Measurements from ENCODE around the gene ADAMTSL4. TPM values are rescaled to one million over a fixed set of nuclear protein-coding genes. Genes with fewer than 3 reads are reported as not detected.

Gene ADAMTSL4
- not detected in 2 replicates for total RNA-seq (2014; rRNA removed; shearing (Covaris generic))

GRCh38 chr1:150548632-150549495 is at the start of gene ADAMTSL4:
ADAMTSL4 (plus strand) TSS chr1:150549408; CDS start chr1:150552289, 2,881 bp downstream.
- Histone ChIP-seq H3K27me3 (no peaks in the 10 kb centered on the region), H3K4me3 (peak within 1 kb of the TSS; percentile 48), H3K9me3 (replicated peaks) (no peaks in the 10 kb centered on the region), H3K27ac (no peak within 1 kb of the TSS), H3K4me1 (peaks cover 10% of the 10 kb centered on the region; the same call in 1 of the 2 replicates), H3K36me3 (no peaks in the 10 kb centered on the region)
- peak; percentile 29 to 56 for DNase-seq

- Histone ChIP-seq H3K9me3 (replicated peaks) (no peaks in the 10 kb centered on the region), H3K36me3 (peaks cover 4% of the 10 kb centered on the region), H3K27ac (no peak overlapping the region), H3K4me3 (no peak overlapping the region), H3K27me3 (no peaks in the 10 kb centered on the region), H3K4me1 (peaks cover 8% of the 10 kb centered on the region)
- no peak for DNase-seq
Measured at GRCh38 chr1:150505431-150505830, 43.8 kb upstream of the ADAMTSL4 start.

- Histone ChIP-seq H3K27ac (peak within 1 kb of the TSS; percentile 68), H3K9me3 (replicated peaks) (no peaks in the 10 kb centered on the region), H3K36me3 (peaks cover 4% of the 10 kb centered on the region; the same call in 1 of the 2 replicates), H3K27me3 (no peaks in the 10 kb centered on the region), H3K4me1 (peaks cover 8% of the 10 kb centered on the region), H3K4me3 (no peak within 1 kb of the TSS)
- DNase-seq: peak; percentile 51 to 59
Measured at GRCh38 chr1:150507912-150508864, 41.0 kb upstream of the ADAMTSL4 start, which contains the start of gene ECM1. ECM1 (plus strand) TSS chr1:150508109; CDS start chr1:150508210, 101 bp downstream.

- H3K27me3 ChIP-seq: no peaks in the 10 kb centered on the region
- no peaks in the 10 kb centered on the region for H3K9me3 ChIP-seq (replicated peaks)
- no peak overlapping the region for H3K4me3 ChIP-seq
- H3K36me3 ChIP-seq: peaks cover 4% of the 10 kb centered on the region; the same call in 1 of the 2 replicates
- peaks cover 13% of the 10 kb centered on the region for H3K4me1 ChIP-seq
- no peak for DNase-seq
- no peak overlapping the region for H3K27ac ChIP-seq
Measured at GRCh38 chr1:150508982-150509381, 40.2 kb upstream of the ADAMTSL4 start.

GRCh38 chr1:150511551-150511950 is 37.7 kb upstream of the ADAMTSL4 start:
- 0 out of 2 replicates have a peak, but pooled peaks cover 4% of the 10 kb centered on the region for H3K36me3 ChIP-seq
- H3K4me3 ChIP-seq: no peak overlapping the region
- peaks cover 15% of the 10 kb centered on the region for H3K4me1 ChIP-seq
- H3K9me3 ChIP-seq (replicated peaks): no peaks in the 10 kb centered on the region
- DNase-seq: no peak
- no peak overlapping the region for H3K27ac ChIP-seq
- H3K27me3 ChIP-seq: no peaks in the 10 kb centered on the region

GRCh38 chr1:150511985-150512660 is 37.1 kb upstream of the ADAMTSL4 start:
- 0 out of 2 replicates have a peak, but pooled peaks cover 4% of the 10 kb centered on the region for H3K36me3 ChIP-seq
- no peaks in the 10 kb centered on the region for H3K9me3 ChIP-seq (replicated peaks)
- no peaks in the 10 kb centered on the region for H3K27me3 ChIP-seq
- H3K27ac ChIP-seq: no peak overlapping the region
- no peak for DNase-seq
- no peak overlapping the region for H3K4me3 ChIP-seq
- H3K4me1 ChIP-seq: peaks cover 15% of the 10 kb centered on the region

- Histone ChIP-seq H3K27me3 (no peaks in the 10 kb centered on the region), H3K27ac (no peak overlapping the region), H3K36me3 (no peaks in the 10 kb centered on the region), H3K4me3 (no peak overlapping the region), H3K4me1 (peaks cover 11% of the 10 kb centered on the region), H3K9me3 (replicated peaks) (no peaks in the 10 kb centered on the region)
- DNase-seq: no peak
Measured at GRCh38 chr1:150512846-150513245, 36.4 kb upstream of the ADAMTSL4 start.

GRCh38 chr1:150513351-150513791 is 35.8 kb upstream of the ADAMTSL4 start:
- Histone ChIP-seq H3K4me3 (no peak overlapping the region), H3K9me3 (replicated peaks) (no peaks in the 10 kb centered on the region), H3K27me3 (no peaks in the 10 kb centered on the region), H3K27ac (no peak overlapping the region), H3K36me3 (no peaks in the 10 kb centered on the region), H3K4me1 (peaks cover 7% of the 10 kb centered on the region; the same call in 1 of the 2 replicates)
- DNase-seq: peak; percentile 32 to 43

GRCh38 chr1:150514260-150514659 is 34.9 kb upstream of the ADAMTSL4 start:
- no peaks in the 10 kb centered on the region for H3K27me3 ChIP-seq
- no peaks in the 10 kb centered on the region for H3K36me3 ChIP-seq
- H3K4me1 ChIP-seq: peaks cover 7% of the 10 kb centered on the region; the same call in 1 of the 2 replicates
- H3K9me3 ChIP-seq (replicated peaks): no peaks in the 10 kb centered on the region
- no peak overlapping the region for H3K4me3 ChIP-seq
- no peak for DNase-seq
- no peak overlapping the region for H3K27ac ChIP-seq

GRCh38 chr1:150514913-150515327 is 34.3 kb upstream of the ADAMTSL4 start:
- peak overlapping the region; percentile 64 for H3K4me3 ChIP-seq
- DNase-seq: no peak
- no peaks in the 10 kb centered on the region for H3K27me3 ChIP-seq
- peaks cover 7% of the 10 kb centered on the region; the same call in 1 of the 2 replicates for H3K4me1 ChIP-seq
- H3K36me3 ChIP-seq: no peaks in the 10 kb centered on the region
- no peaks in the 10 kb centered on the region for H3K9me3 ChIP-seq (replicated peaks)
- peak overlapping the region; percentile 34 for H3K27ac ChIP-seq

- peak; percentile 95 to 97 for DNase-seq
- peak within 1 kb of the TSS; percentile 64 for H3K4me3 ChIP-seq
Measured at GRCh38 chr1:150515328-150516049, 33.7 kb upstream of the ADAMTSL4 start, which contains the start of gene FALEC. FALEC (plus strand) TSS chr1:150515752.

GRCh38 chr1:150516050-150516591 is 33.1 kb upstream of the ADAMTSL4 start:
- H3K4me1 ChIP-seq: peaks cover 7% of the 10 kb centered on the region; the same call in 1 of the 2 replicates
- no peaks in the 10 kb centered on the region for H3K9me3 ChIP-seq (replicated peaks)
- no peaks in the 10 kb centered on the region for H3K27me3 ChIP-seq
- DNase-seq: peak in 1 of 2 experiments; percentile 29
- H3K27ac ChIP-seq: 0 out of 2 replicates have a peak overlapping the region, but pooled peaks have one; percentile 34
- H3K4me3 ChIP-seq: peak overlapping the region; percentile 64
- no peaks in the 10 kb centered on the region for H3K36me3 ChIP-seq

More at GRCh38 chr1:150515328-150516049, 33.7 kb upstream of the ADAMTSL4 start, which contains the start of gene FALEC:
- Histone ChIP-seq H3K27me3 (no peaks in the 10 kb centered on the region), H3K4me1 (peaks cover 7% of the 10 kb centered on the region; the same call in 1 of the 2 replicates), H3K36me3 (no peaks in the 10 kb centered on the region), H3K9me3 (replicated peaks) (no peaks in the 10 kb centered on the region), H3K27ac (peak within 1 kb of the TSS; percentile 34)

- Histone ChIP-seq H3K27me3 (no peaks in the 10 kb centered on the region), H3K4me3 (peak overlapping the region; percentile 64), H3K9me3 (replicated peaks) (no peaks in the 10 kb centered on the region), H3K4me1 (peaks cover 7% of the 10 kb centered on the region; the same call in 1 of the 2 replicates), H3K27ac (no peak overlapping the region), H3K36me3 (no peaks in the 10 kb centered on the region)
- no peak for DNase-seq
Measured at GRCh38 chr1:150516616-150517015, 32.6 kb upstream of the ADAMTSL4 start.

Data from SJCRH30 (cell line).